ENCODE measurements around the gene TEAD1.

DNA sequence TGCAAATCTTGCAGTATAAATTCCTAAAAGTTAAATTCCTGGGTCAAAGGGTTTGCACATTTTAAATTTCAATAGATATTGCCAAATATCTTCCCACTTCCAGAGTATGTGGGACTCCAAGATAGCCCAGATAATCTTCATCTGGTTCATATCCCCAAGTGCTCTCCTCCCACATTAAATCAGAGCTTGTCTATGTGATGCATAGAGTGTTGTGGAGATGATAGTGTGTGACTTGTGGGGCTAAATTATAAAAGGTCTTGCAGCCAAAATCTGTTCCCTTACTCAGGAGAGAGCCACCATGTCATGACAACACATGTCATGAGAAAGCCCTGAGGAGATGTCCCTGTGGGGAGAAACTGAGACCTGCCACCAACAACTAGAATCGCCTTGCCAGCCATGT, 39.9 kb upstream of the TEAD1 start:
- TF ChIP-seq CTCF (IDR thresholded peaks at IDR 0.05; ENCODE audit: low read length) (no peak), EZH2phosphoT487 (IDR thresholded peaks at IDR 0.05; ENCODE audit: low read length) (no peak)
